NCI-H2107 treated with DMSO at 0.1 percent for 48 hours (cell line): ENCODE measurements around the gene MTSS2.
"Not testable (repeated sequence)": the region's sequence is repeated elsewhere in the genome, so short reads cannot be mapped to it uniquely, and the experiment has no call there.

ENCODE experiments used
- DNase-seq: peaks from one replicate; lab custom pipeline; 2025; ENCODE audit not compliant: unreplicated experiment; lab: John Stamatoyannopoulos, UW

MTSS2 gene

DNA sequence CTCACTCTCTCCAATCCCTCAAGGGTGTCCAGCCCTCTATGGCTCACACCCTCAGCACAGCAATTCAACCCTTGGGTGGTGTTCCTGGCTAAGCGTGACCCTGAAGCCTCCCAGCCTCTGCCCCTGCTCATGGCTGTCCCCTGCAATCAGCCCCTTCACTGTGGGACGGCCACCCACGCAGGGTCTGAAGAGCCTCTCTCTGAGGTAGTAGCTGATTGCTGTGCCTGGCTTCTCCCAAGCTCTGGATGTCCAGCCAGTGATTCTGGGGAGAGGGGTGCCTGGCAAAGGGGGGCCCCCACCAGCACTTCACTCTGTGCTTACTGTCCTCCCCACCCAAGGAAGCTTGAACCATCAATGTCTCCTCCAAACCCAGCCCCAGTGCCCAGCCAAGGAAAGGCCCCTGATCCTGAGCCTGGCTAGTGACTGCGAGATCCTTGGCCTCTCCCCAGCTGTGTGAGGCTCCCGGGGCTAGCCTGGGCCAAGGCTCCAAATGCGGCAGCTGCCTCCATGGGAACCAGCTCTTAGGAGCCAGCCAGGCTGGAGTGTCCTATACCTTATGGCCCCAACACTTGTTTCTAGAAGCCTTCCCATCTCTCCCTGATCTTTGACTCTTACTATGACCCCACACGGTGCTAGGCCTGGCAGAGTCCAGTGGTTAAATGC is 9.9 kb downstream of the MTSS2 start:
- no peak for DNase-seq

DNA sequence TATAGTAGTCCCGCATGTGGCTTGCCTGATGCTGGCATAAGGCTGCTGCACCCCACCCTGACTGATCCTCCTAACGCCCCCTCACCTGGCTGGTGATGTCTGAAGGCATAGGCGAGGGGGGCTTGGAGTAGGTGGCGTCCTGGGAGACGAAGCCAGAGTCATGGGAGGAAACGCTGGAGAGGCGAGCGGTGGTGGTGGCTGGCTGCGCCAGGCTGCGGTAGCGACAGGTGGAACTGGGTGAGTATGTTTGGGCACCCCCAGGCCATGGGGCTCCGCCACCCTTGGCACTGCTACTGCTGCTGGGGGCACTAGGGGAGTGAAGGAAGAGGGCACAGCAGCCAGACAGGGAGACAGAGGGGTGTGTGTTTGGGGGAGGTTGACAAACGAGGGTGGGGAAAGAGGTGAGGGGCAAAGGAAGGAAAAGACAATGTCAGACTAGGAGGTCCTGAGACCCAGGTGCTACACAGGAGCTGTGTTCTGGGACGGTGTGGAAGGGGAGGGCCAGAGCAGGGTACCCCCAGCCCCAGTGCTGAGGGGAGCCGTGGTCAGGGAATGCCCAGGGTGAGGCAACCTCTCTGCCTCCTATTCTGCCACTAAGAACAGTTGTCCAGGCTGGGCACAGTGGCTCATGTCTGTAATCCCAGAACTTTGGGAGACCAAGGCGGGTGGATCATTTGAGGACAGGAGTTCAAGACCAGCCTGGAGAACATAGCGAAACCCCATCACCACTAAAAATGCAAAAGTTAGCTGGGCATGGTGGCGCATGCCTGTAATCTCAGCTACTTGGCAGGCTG is 11.4 kb downstream of the MTSS2 start:
- no peak for DNase-seq

DNA sequence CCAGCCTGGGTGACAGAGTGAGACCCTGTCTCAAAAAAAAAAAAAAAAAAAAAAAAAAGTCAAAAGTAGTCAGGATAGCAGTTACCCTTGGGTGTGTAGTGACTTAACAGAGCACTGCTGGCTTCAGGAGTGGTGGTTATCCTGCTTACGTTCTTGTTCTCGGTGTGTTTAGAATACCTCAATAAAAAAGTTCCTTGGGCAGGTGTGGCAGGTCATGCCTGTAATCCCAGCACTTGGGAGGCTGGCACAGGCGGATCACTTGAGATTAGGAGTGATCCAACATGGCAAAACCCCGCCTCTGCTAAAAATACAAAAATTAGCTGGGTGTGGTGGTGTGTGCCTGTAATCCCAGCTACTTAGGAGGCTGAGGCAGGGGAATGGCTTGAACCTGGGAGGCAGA is 14.9 kb downstream of the MTSS2 start:
- not testable (repeated sequence) for DNase-seq

DNA sequence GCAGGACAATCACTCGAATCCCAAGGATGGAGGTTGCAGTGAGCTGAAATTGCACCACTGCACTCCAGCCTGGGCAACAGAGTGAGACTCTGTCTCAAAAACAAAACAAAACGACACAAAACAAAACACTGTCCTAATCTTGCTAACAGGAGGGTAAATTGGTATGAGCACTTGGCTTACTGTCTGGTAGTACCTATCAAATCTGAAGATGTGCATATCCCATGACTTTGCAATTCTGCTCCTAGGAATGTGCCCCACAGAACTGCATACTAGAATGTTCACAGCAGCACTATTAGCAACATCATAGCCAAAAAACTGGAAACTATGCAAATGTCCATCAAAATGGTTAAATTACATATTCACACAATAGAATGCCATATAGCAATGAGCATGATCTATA is 15.7 kb downstream of the MTSS2 start:
- no peak for DNase-seq

DNA sequence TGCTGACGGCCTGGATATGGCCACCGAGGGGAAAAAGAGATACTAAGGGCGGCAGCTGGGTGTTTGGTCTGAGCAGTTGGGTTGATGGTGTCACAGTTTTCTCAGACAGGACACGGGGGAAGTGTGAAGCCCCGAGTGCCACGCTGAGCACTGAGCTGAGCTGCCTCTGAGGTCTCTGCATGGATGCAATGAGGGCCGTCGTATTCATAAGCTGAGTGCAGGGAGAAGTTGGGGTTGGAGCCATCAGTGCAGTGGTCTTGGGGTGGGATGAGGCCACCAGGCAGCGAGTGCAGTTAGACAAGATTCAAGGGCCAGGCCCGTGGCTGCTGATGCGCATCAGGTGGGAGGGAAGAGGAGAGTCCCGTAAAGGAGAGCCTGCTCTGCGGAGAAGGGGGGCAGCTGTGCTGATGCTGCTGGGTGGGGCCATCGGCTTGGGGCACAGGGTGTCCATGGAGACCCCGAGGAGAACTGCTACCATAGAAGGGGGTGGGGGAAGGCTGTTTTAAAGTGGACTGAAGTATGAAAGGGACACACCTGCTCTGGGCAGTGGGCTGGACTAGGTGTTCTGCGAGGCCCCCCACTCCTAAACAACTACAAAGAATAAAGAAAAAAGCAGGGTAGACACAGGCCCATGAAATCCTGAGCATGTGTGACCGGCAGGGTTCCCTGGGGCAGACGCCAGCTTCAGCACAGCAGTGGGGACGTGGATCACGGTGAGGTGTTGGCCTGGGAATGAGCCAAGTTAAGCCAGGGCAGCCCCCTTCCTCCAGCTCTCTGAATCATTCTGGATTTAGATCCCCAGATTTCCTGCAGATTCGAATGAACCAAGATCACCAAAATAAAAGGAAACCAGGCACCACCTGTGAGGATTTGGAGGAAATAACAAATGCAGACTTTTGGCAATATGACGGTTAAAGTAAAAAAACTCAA is 19.8 kb downstream of the MTSS2 start:
- no peak for DNase-seq

DNA sequence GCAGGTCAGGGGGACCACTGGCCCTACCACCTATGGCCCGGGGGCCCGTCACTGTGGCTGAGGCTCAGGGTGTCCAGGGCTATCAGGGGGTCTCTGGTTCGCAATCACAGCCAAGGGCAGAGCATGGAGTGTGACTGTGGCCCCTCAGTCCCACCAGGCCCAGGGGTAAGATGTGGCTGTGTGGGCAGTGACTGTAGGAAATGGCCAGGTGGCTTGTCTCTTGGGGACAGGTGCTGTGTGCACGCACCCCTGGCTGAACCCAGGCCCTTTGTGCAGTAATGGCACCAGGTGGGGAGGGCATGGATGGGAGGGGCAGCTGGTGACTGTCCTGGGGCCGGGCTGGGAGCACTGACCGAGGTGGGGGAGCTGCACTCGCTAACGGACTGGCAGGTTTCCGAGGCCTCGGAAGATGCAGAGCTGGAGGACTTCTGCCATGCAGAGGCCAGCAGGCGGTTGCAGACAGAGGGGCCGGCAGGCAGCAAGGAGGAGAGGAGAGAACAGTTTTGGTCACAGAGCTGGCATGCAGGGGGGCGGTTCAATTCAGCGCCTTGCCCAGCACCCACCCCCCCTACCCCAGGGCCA is 20.6 kb downstream of the MTSS2 start:
- no peak for DNase-seq

DNA sequence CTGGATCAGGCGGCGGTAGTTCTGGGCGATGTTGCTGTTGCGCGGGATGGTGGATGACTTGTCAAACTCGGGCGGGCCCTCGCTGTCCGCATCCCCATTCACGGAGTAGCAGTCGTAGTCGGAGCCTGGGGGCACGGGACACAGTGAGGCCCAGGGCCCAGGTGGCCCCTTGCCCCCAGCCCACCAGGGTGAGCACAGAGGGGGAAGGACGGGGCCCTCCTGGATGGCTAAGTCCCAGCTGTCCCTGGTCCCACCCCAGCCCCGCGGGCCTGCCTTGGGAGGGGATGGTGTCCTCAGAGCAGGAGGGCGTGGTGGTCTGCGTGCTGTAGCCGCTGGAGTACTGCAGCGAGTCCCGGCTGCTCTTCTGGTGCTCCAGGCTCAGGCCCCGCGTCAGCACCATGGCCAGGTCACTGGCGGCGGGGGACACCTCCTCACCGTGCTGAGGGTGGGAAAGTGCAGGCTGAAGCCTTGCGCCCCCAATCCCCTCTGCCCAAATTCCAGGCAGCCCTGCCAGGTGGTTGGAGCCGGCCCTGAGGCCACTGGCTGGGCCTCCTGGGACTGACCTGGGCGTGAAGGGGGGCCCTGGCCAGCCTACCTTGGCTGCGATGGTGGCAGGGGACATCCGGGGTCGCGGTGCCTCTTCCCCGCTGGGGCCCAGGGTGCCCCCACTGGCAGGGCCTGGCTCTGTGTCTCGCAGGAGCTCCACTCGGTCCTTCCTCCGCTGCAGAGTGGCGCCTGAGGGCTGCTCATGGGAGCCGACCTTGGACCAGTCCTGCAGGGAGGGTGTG is 21.3 kb downstream of the MTSS2 start:
- DNase-seq: no peak

DNA sequence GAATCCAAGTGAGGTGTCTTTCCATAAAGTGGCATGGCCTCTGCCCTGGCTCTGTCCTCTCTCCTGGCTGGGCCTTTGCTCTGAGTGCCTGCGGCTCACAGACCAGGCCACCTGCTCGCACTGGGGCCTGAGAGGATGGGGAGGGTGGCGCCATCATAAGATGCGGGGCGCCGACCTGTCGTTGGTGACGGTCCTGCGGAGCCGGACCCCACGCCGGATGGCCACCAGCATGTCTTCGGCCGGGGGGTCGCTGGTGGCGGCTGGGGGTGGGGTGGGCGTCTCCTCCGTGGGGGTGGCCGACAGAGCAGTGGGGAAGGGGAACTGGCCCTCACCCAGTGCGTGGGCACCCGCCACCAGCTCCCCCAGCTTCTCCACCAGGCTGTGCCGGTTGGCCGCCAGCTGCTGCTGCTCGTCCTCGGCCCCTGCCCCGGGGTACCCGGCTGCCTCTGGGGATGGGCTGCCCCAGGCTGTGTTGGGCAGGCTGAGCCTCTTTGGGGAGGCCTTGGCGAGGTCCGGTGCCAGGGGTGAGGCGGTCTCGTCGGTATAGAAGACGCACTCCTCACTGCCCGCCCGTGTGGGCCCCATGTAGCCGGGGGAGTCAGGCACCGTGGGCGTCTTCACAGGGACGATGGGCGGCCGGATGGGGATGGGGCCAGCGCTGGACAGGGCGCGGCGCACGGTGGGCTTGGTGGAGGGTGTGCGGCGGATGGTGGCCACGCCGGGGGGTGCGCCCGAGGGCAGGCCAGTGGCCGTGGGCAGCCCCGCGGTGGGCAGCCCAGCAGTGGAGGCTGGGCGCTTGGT is 22.1 kb downstream of the MTSS2 start:
- DNase-seq: no peak

DNA sequence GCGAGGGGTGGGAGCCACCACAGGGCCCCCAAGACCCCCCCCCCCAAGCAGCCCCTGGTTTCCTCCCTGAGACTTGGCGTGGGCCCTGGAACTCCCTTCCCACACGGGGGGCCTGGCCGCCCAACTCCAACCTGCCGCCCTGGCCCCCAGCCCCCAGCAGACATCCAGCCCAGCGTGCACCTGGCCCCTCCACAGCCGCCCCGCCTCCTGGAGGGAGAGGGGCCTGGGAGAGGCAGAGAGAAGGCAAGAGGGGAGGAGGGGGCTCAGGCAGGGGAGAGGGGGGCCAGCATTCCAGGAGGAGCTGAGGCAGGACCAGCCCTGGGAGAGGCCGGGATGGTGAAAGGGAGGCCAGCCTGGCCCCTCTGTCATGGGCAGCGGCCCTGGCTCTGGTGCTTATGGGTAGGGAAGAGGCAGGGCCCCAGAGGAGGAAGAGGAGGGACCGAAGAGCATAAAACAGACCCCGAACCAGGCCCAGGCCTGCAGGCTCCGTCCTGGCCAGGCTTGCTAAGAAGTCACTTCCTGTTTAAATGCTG is 22.8 kb downstream of the MTSS2 start:
- no peak for DNase-seq

DNA sequence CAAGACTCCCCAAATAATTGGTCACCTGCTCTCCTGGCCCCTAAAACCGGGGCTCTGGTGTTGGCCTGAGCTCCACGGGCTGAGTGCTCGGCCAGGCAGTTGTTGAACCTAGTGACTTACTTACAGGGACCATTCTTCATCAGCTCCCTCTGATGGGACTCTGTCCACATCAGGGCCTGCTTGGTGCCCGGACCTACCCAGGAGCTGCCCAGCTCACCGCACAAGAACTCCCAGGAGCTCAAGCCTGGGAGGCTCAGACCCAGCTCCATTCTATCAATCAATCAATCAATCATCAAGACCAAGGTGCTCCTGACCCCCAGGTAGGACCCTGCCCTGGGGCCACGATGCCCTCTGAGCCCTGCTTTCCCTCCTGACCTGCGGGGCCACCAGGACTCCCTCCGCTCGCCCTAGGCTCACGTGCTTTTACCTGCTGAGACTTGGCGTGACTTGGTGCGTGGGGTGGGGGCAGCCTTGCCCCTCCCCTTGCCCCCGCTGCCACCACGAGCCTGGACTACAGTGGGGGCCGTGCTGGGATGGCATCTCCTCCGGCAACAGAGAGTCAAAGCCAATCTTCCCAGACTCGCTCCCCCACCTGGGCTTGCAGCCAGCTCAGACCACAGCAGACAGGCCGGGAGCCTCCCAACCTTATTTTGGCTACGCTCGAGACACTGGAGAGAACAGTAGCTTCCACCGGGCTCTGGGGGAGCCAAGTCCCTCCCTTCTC is 23.8 kb downstream of the MTSS2 start:
- DNase-seq: no peak

DNA sequence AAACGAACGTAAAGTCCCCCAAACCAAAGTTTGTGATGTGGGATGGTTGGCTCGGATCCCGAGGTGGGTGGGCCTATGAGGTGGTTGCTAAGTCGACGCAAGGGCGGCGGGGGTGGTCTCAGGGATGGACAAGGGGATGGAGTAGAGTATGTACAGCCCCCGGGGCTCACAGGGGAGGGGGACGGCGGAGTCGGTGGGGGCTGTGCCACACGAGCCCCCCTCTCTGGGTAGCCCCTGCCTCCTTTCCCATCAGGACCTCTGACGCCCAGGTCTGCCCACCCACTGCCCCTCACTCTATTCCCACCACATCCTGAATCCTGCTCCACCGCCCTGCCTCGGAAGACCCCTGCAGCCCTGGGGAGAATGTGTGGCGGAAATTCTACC is 24.3 kb downstream of the MTSS2 start:
- no peak for DNase-seq

DNA sequence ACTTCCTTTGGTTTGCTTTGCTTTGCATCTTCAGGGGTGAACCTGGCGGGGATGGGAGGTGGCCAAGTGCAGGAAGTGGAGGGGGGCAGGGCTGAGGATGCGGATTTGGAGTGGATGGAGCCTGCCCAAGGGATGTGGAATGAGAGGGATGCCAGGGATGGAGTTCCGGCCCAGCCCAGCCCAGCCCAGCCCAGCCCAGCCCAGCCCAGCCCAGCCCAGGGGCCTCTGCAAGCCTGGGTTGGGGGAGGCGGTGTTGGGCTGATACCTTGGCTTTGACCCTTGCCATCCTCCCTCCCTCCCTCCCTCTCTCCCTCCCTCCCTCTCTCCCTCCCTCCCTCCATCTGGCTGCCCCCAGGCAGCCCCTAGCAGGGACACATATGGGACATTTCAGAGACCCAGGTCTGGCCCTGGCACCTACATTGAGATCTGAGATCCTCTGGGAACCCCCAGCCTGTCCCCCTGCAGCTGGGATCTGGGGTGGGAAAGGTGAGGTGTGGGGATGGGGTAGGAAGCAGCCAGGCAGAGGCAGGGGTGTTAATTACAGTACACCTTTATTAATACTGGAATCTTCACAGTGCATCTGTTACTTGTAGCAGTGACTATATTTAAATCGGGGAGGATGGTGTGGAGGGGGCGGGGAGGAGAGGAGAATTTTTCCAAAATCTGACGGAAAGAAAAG is 25.0 kb downstream of the MTSS2 start:
- no peak for DNase-seq

DNA sequence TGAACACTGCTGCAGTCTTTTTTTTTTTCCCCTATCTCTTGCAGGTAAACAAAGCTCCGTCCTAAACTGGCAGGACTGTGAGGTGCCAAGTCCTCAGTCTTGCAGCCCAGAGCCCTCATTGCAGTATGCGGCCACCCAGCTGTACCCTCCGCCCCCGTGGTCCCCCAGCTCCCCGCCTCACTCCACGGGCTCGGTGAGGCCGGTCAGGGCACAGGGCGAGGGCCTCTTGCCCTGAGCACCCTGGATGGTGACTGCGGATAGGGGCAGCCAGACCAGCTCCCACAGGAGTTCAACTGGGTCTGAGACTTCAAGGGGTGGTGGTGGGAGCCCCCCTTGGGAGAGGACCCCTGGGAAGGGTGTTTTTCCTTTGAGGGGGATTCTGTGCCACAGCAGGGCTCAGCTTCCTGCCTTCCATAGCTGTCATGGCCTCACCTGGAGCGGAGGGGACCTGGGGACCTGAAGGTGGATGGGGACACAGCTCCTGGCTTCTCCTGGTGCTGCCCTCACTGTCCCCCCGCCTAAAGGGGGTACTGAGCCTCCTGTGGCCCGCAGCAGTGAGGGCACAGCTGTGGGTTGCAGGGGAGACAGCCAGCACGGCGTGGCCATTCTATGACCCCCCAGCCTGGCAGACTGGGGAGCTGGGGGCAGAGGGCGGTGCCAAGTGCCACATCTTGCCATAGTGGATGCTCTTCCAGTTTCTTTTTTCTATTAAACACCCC is 25.7 kb downstream of the MTSS2 start:
- no peak for DNase-seq

DNA sequence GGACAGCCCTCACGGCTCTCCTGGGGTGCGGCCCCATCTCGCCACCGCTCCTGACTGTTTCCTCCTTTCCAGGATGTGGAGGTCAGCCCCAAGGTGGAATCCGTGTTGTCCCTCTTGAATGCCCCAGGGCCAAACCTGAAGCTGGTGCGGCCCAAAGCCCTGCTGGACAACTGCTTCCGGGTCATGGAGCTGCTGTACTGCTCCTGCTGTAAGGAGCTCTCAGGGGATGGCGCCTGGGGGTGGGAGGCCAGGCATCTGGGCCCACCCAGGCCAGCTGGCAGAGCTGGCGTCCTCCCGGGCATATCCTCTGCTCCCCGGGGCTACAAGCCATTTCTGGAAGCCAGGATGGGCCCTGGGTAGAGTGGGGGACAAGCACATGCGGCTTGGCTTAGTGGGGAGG is 26.3 kb downstream of the MTSS2 start:
- no peak for DNase-seq

DNA sequence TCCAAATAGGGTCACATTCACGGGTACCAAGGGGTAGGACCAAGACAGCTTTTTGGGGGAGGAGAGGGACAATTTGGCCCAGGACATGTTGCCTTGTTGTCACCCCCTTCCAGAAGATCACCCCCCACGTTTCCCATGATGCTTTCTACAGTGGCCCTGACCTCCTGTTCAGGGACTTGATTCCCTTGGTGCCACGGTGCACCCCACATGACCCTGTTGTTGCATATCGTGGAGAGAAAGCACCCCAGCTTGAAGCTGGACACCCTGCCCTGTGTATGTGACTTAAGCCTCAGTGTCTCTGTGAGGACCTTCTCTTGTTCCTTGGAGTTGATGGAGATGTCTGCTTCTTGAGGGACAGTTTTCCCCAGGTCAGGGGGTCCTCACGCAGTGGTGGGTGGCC is 26.9 kb downstream of the MTSS2 start:
- no peak for DNase-seq

DNA sequence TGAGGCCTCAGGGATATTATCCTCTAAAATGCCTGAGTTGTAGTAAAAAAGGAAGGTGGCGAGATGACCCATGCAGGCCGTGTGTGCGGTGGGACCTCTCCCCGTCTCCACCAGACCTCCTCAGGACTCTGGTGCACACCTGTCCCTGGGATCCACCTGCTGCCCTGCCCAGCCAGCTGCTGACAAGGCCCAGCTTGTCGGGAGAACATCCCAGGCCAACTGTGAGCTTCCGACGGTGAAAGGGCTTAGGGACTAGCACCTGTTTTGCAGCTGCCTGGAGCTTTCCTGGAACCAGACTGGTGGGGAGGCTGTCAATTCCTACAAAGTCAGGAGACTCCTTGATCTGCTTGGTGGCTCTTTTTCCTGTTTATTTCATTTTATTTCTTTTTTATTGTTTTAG is 27.9 kb downstream of the MTSS2 start:
- peak; percentile 10 for DNase-seq

DNA sequence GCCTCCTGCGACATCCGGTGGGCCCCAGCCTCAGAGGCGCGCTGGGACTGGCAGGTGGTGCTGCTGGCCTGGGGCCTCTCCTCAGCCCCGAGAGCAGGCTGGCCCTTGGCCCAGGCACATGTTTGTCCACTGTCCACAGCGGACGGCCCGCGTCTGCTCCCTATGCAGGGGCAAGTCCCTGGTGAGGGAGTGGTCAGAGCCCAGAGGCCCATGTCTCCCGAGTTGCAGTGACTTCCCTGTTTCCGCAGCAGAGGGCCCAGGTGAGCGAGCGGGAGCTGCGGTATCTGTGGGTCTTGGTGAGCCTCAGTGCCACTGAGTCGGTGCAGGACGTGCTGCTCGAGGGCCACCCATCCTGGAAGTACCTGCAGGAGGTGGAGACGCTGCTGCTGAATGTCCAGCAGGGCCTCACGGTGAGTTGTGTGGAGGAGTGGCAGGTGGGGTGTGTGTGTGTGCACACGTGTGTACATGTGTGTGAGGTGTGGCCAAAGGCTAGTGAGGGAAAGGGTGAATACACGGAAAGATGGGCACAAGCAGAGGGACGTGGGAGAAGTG is 29.1 kb downstream of the MTSS2 start:
- DNase-seq: no peak
